IMR-90 (cell line): Measurements from ENCODE around the gene PCED1B. TPM values are rescaled to one million over a fixed set of nuclear protein-coding genes. Genes with fewer than 3 reads are reported as not detected.

ENCODE experiments used
- ATAC-seq: fragments of 200-7000 bp; cut with Tn5 transposase; 2 replicates; pipeline ENCODE4 v1.9.1; 2020; ENCODE audit warnings: low read depth, mild to moderate bottlenecking, moderate library complexity
- BruUV-seq: library from RNA; stranded (reverse); fragments of 400-500 nt; replicated peaks from 2 replicates; lab custom pipeline; 2021; lab: Mats Ljungman, UMichigan
- CTCF ChIA-PET: fragments of 300-600 bp; formaldehyde crosslinking; extraction: SDS; loops from one replicate; lab custom pipeline; 2021; ENCODE audit warnings: antibody characterized with exemption; lab: Yijun Ruan, JAX
- POLR2A ChIA-PET: fragments of 300-600 bp; sonication (Branson Sonifier 250); formaldehyde crosslinking; loops from one replicate; lab custom pipeline; 2022; ENCODE audit warnings: antibody characterized with exemption; ENCODE audit not compliant: unreplicated experiment; lab: Charles Lee
- DNase-seq: peaks from one replicate; pipeline ENCODE4 v3.0.0; 2013
- H2AFZ ChIP-seq: replicated peaks from 2 replicates; pipeline ENCODE3; 2013; ENCODE audit warnings: low read length, mild to moderate bottlenecking; ENCODE audit not compliant: poor library complexity
- H2AK5ac ChIP-seq: 2 replicates; pipeline ENCODE4 v1.6.1; 2013; ENCODE audit warnings: low read depth, low read length, inconsistent platforms
- H2AK9ac ChIP-seq: replicated peaks from 2 replicates; pipeline ENCODE3; 2013; ENCODE audit warnings: mild to moderate bottlenecking, low read depth, low read length, moderate library complexity; ENCODE audit not compliant: poor library complexity
- H2BK120ac ChIP-seq: 2 replicates; pipeline ENCODE4 v1.6.1; 2013; ENCODE audit warnings: low read depth, low read length, inconsistent platforms
- H2BK15ac ChIP-seq: 3 replicates; pipeline ENCODE4 v1.6.1; 2013; ENCODE audit warnings: low read depth, low read length, inconsistent platforms
- H2BK20ac ChIP-seq: 2 replicates; pipeline ENCODE4 v1.6.1; 2013; ENCODE audit warnings: low read depth, mild to moderate bottlenecking, inconsistent platforms, low read length, moderate library complexity
- H2BK5ac ChIP-seq: 2 replicates; pipeline ENCODE4 v1.6.1; 2013; ENCODE audit warnings: mild to moderate bottlenecking, low read depth, low read length, inconsistent platforms; ENCODE audit not compliant: poor library complexity, severe bottlenecking
- H3K14ac ChIP-seq: replicated peaks from 2 replicates; pipeline ENCODE4 v1.6.1; 2013; ENCODE audit warnings: low read depth, low read length, inconsistent platforms
- H3K18ac ChIP-seq: 2 replicates; pipeline ENCODE4 v1.6.1; 2013; ENCODE audit warnings: low read depth, low read length, control low read depth
- H3K23ac ChIP-seq: 2 replicates; pipeline ENCODE4 v1.6.1; 2013; ENCODE audit warnings: low read depth, low read length, inconsistent platforms
- H3K27ac ChIP-seq: 2 replicates; pipeline ENCODE4 v1.5.1; 2013; ENCODE audit warnings: mild to moderate bottlenecking, control low read depth, low read length; ENCODE audit not compliant: insufficient read depth
- H3K27me3 ChIP-seq: 2 replicates; pipeline ENCODE4 v1.6.1; 2013; ENCODE audit warnings: low read length; ENCODE audit not compliant: control insufficient read depth, insufficient read depth
- H3K36me3 ChIP-seq: 2 replicates; pipeline ENCODE4 v1.6.1; 2013; ENCODE audit warnings: low read length, mixed read lengths; ENCODE audit not compliant: control insufficient read depth, insufficient read depth
- H3K4ac ChIP-seq: 2 replicates; pipeline ENCODE4 v1.6.1; 2013; ENCODE audit warnings: low read depth, low read length, inconsistent platforms
- H3K4me1 ChIP-seq: 2 replicates; pipeline ENCODE4 v1.6.1; 2013; ENCODE audit warnings: low read length, mixed read lengths; ENCODE audit not compliant: control insufficient read depth, insufficient read depth
- H3K4me2 ChIP-seq: 2 replicates; pipeline ENCODE4 v1.6.1; 2013; ENCODE audit warnings: low read depth, mild to moderate bottlenecking, control low read depth, low read length, moderate library complexity
- H3K4me3 ChIP-seq: 2 replicates; pipeline ENCODE4 v1.5.1; 2013; ENCODE audit warnings: low read depth, mild to moderate bottlenecking, control low read depth, low read length, moderate library complexity; ENCODE audit not compliant: insufficient read depth
- H3K56ac ChIP-seq: 2 replicates; pipeline ENCODE4 v1.6.1; 2013; ENCODE audit warnings: low read length, inconsistent platforms; ENCODE audit not compliant: insufficient read depth; ENCODE audit errors: extremely low read depth
- H3K79me1 ChIP-seq, 2 experiments: 2 replicates each; pipeline ENCODE4 v1.6.1; 2013; ENCODE audit warnings: low read length in 2 of 2, inconsistent platforms in 1 of 2, low read depth in 1 of 2
- H3K9ac ChIP-seq: 2 replicates; pipeline ENCODE4 v1.6.1; 2013; ENCODE audit warnings: low read depth, low read length, control low read depth
- H3K9me1 ChIP-seq: 2 replicates; pipeline ENCODE4 v1.6.1; 2013; ENCODE audit warnings: low read length, inconsistent platforms; ENCODE audit not compliant: insufficient read depth
- H3K9me3 ChIP-seq: 2 replicates; pipeline ENCODE4 v1.6.1; 2013; ENCODE audit warnings: low read length; ENCODE audit not compliant: control insufficient read depth, insufficient read depth
- H4K20me1 ChIP-seq: 2 replicates; pipeline ENCODE4 v1.6.1; 2013; ENCODE audit warnings: low read length, inconsistent platforms; ENCODE audit not compliant: insufficient read depth
- H4K5ac ChIP-seq: 2 replicates; pipeline ENCODE4 v1.6.1; 2013; ENCODE audit warnings: mild to moderate bottlenecking, low read depth, low read length, control low read depth
- H4K8ac ChIP-seq, 2 experiments: 2 replicates each; pipeline ENCODE4 v1.6.1; 2013; ENCODE audit warnings: low read depth in 2 of 2, low read length in 2 of 2, control low read depth in 1 of 2, inconsistent platforms in 1 of 2
- H4K91ac ChIP-seq: 2 replicates; pipeline ENCODE4 v1.6.1; 2013; ENCODE audit warnings: low read depth, low read length, inconsistent platforms; ENCODE audit not compliant: insufficient read depth
- BHLHE40 ChIP-seq: fragments of 150-350 bp; IDR thresholded peaks from 2 replicates; pipeline ENCODE4 v1.6.1; 2016; ENCODE audit warnings: mild to moderate bottlenecking, low read depth, low read length
- CEBPB ChIP-seq: IDR thresholded peaks from 2 replicates; pipeline ENCODE4 v1.6.1; 2012; ENCODE audit warnings: low read depth, low read length, improper control_type of control experiment
- CHD1 ChIP-seq: IDR thresholded peaks from 2 replicates; pipeline ENCODE4 v1.6.1; 2012; ENCODE audit warnings: low read depth, low read length, improper control_type of control experiment
- FOS ChIP-seq: fragments of 150-350 bp; IDR thresholded peaks from 2 replicates; pipeline ENCODE4 v1.6.1; 2016; ENCODE audit warnings: low read depth, low read length
- RAD21 ChIP-seq: IDR thresholded peaks from 2 replicates; pipeline ENCODE4 v1.6.1; 2012; ENCODE audit warnings: low read length, improper control_type of control experiment
- SMC3 ChIP-seq: fragments of 150-350 bp; IDR thresholded peaks from 2 replicates; pipeline ENCODE4 v1.6.1; 2016; ENCODE audit warnings: low read depth, mild to moderate bottlenecking, antibody characterized with exemption, low read length, moderate library complexity
- WGBS, 2 experiments: methylation state at CpG; one replicate each; pipeline versions ENCODE4 v1.1.5 to v1.1.7; 2013; ENCODE audit warnings: missing lambda C conversion rate in 2 of 2; ENCODE audit not compliant: insufficient read length in 1 of 2; ENCODE audit errors: extremely low coverage in 2 of 2; 5-methylcytosine and 5-hydroxymethylcytosine counted together
- dilution Hi-C: fragments of 300-500 bp; cut with HindIII; formaldehyde crosslinking; loops from one replicate; pipeline ENCODE4 v1.14.3; 2018; ENCODE audit warnings: low sequenced_read_pairs; ENCODE audit not compliant: unreplicated experiment
- in situ Hi-C: fragments of 300-500 bp; cut with MboI; formaldehyde crosslinking; loops from 3 replicates; pipeline ENCODE4 v1.14.3; 2019; ENCODE audit warnings: low sequenced_read_pairs, inconsistent platforms, mixed read lengths
- intact Hi-C: fragments of 100-400 bp; cut with micrococcal nuclease; formaldehyde crosslinking; loops from 2 replicates; pipeline ENCODE4 v1.10.0; 2022
- polyA plus RNA-seq, 3 experiments: library from polyadenylated mRNA; depleted of rRNA; stranded (reverse); fragments of >200 nt; gene quantifications; 2 replicates each; pipeline ENCODE4 v1.2.3, GENCODE V29; 2012; ENCODE audit warnings: low replicate concordance in 1 of 3
- total RNA-seq: library from RNA; depleted of rRNA; stranded (reverse); fragments of >200 nt; gene quantifications from 2 replicates; pipeline ENCODE4 v1.2.3, GENCODE V29; 2012
- TF ChIP-seq, protein P1 (sequence below): fragments of 150-350 bp; IDR thresholded peaks from 2 replicates; pipeline ENCODE4 v1.6.1; 2016; ENCODE audit warnings: low read depth, mild to moderate bottlenecking, low read length, moderate library complexity, borderline replicate concordance
- TF ChIP-seq, protein P2 (sequence below): conservative IDR thresholded peaks from 2 replicates; pipeline ENCODE4 v1.5.1; 2012; ENCODE audit warnings: mild to moderate bottlenecking, low read depth, low read length, improper control_type of control experiment
- TF ChIP-seq, protein P3 (sequence below): fragments of 150-350 bp; IDR thresholded peaks from 2 replicates; pipeline ENCODE4 v1.6.1; 2017; ENCODE audit warnings: mild to moderate bottlenecking, antibody characterized with exemption, low read length, low read depth

PCED1B gene
- total and polyA plus RNA-seq, 2 of the 4 experiments (the other 2 are of a cell fraction): 0.36 to 2.6 TPM

DNA sequence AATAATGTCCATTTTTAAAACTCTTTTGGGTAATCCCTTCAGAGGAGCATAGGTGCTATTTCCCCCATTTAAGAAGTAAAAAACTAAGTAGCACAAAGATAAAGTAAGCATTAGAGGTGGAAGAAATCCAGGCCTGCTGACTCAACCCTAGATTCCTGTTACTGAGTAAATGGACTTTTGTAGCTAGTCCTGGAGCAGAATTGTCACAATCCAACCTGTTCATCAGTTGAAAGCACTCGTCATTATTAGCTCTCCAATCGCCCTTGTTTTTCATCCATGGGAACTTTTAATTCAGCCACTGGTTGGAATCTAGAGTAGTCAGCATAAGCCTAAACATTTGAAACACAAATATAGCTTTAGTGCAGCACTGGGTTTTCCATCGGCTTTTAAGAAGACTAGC is 139.8 kb downstream of the PCED1B start:
- DNase-seq: peak; percentile 71

More for the DNA sequence above, 139.8 kb downstream of the PCED1B start:
- Histone ChIP-seq H3K27me3 (no peaks in the 10 kb centered on the region), H3K27ac (no peak overlapping the region), H2AK5ac (no peak overlapping the region), H3K14ac (no peak overlapping the region), H3K4me2 (no peak overlapping the region), H3K56ac (no peak overlapping the region), H3K9ac (no peak overlapping the region), H3K36me3 (no peaks in the 10 kb centered on the region), H3K4me1 (peaks cover 9% of the 10 kb centered on the region), H2BK15ac (no peak overlapping the region), H4K20me1 (no peaks in the 10 kb centered on the region), H2BK20ac (no peak overlapping the region), H3K18ac (no peak overlapping the region), H3K23ac (no peak overlapping the region), H3K4ac (no peak overlapping the region), H4K5ac (no peak overlapping the region), H2AK9ac (no peak overlapping the region), H3K79me1 (no peaks in the 10 kb centered on the region; a peak in 1 of 4 replicates), H4K91ac (no peak overlapping the region), H4K8ac (no peak overlapping the region), H2BK5ac (no peak overlapping the region), H3K4me3 (no peak overlapping the region), H3K9me1 (peaks cover 7% of the 10 kb centered on the region; the same call in 1 of the 2 replicates), H2BK120ac (no peak overlapping the region), H2AFZ (no peak overlapping the region), H3K9me3 (no peaks in the 10 kb centered on the region)
- ChIA-PET POLR2A (no interaction called here), CTCF (interaction anchor here (0.6 kb wide), 1 partner anchor 106 kb away, joined by 3 read pairs; no protein-coding TSS in a partner anchor)
- TF ChIP-seq RAD21: no peak
- TF ChIP-seq, protein P1, sequence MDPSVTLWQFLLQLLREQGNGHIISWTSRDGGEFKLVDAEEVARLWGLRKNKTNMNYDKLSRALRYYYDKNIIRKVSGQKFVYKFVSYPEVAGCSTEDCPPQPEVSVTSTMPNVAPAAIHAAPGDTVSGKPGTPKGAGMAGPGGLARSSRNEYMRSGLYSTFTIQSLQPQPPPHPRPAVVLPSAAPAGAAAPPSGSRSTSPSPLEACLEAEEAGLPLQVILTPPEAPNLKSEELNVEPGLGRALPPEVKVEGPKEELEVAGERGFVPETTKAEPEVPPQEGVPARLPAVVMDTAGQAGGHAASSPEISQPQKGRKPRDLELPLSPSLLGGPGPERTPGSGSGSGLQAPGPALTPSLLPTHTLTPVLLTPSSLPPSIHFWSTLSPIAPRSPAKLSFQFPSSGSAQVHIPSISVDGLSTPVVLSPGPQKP: no peak
- TF ChIP-seq FOS: peak; percentile 20; the same call in 1 of the 2 replicates
- no peak for TF ChIP-seq CEBPB
- TF ChIP-seq SMC3: no peak
- TF ChIP-seq CHD1: no peak
- TF ChIP-seq, protein P2, sequence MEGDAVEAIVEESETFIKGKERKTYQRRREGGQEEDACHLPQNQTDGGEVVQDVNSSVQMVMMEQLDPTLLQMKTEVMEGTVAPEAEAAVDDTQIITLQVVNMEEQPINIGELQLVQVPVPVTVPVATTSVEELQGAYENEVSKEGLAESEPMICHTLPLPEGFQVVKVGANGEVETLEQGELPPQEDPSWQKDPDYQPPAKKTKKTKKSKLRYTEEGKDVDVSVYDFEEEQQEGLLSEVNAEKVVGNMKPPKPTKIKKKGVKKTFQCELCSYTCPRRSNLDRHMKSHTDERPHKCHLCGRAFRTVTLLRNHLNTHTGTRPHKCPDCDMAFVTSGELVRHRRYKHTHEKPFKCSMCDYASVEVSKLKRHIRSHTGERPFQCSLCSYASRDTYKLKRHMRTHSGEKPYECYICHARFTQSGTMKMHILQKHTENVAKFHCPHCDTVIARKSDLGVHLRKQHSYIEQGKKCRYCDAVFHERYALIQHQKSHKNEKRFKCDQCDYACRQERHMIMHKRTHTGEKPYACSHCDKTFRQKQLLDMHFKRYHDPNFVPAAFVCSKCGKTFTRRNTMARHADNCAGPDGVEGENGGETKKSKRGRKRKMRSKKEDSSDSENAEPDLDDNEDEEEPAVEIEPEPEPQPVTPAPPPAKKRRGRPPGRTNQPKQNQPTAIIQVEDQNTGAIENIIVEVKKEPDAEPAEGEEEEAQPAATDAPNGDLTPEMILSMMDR: no peak
- TF ChIP-seq BHLHE40: no peak
- TF ChIP-seq, protein P3, sequence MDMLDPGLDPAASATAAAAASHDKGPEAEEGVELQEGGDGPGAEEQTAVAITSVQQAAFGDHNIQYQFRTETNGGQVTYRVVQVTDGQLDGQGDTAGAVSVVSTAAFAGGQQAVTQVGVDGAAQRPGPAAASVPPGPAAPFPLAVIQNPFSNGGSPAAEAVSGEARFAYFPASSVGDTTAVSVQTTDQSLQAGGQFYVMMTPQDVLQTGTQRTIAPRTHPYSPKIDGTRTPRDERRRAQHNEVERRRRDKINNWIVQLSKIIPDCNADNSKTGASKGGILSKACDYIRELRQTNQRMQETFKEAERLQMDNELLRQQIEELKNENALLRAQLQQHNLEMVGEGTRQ: no peak
- intact Hi-C loops: no loop called here
- in situ Hi-C loops: no loop called here
- BruUV-seq: no TSS peak
- WGBS, 2 experiments: no CpG with 5 or more reads among the region's 3 CpGs
- ATAC-seq: peak; percentile 57
- dilution Hi-C loops: no loop called here
